HepG2 (cell line): ENCODE measurements around the gene BTN1A1. TPM values are rescaled to one million over a fixed set of nuclear protein-coding genes. Genes with fewer than 3 reads are reported as not detected.

Experiments
- CBX5 ChIP-seq: sonication (generic); formaldehyde crosslinking; IDR thresholded peaks from 2 replicates; pipeline ENCODE4 v1.4.0; 2020; ENCODE audit warnings: missing genetic modification reagents, borderline replicate concordance
- CREB1 ChIP-seq, 2 experiments: fragments of 450-650 bp in 1 of 2; IDR thresholded peaks; 2 replicates each; pipeline ENCODE4 v1.6.1; 2016 to 2017; ENCODE audit warnings: control low read depth in 1 of 2, mild to moderate bottlenecking in 1 of 2, missing compliant biosample characterization in 1 of 2, missing genetic modification characterization in 1 of 2
- ELF3 ChIP-seq: IDR thresholded peaks from 2 replicates; pipeline ENCODE4 v1.6.1; 2016; ENCODE audit warnings: missing genetic modification reagents, missing compliant biosample characterization
- ERF ChIP-seq: IDR thresholded peaks from 2 replicates; pipeline ENCODE4 v1.6.1; 2018; ENCODE audit warnings: missing biosample characterization, missing genetic modification reagents
- GABPB1 ChIP-seq: IDR thresholded peaks from 2 replicates; pipeline ENCODE4 v1.6.1; 2016; ENCODE audit warnings: mild to moderate bottlenecking, missing genetic modification reagents, moderate library complexity, missing compliant biosample characterization
- GATA4 ChIP-seq: sonication (generic); IDR thresholded peaks from 2 replicates; pipeline ENCODE4 v1.6.1; 2016; ENCODE audit warnings: antibody characterized with exemption, low read depth, borderline replicate concordance
- HOXA5 ChIP-seq: sonication (generic); formaldehyde crosslinking; IDR thresholded peaks from 2 replicates; pipeline ENCODE4 v1.4.0; 2020; ENCODE audit warnings: missing genetic modification reagents
- HOXA7 ChIP-seq: sonication (generic); formaldehyde crosslinking; IDR thresholded peaks from 2 replicates; pipeline ENCODE4 v1.8.1; 2022; ENCODE audit warnings: mild to moderate bottlenecking, missing genetic modification reagents, moderate library complexity
- KDM2A ChIP-seq: sonication (generic); formaldehyde crosslinking; IDR thresholded peaks from 2 replicates; pipeline ENCODE4 v1.4.0; 2020; ENCODE audit warnings: low read depth, missing genetic modification reagents, borderline replicate concordance
- MAF1 ChIP-seq: sonication (generic); formaldehyde crosslinking; IDR thresholded peaks from 2 replicates; pipeline ENCODE4 v1.5.0; 2020; ENCODE audit warnings: missing genetic modification reagents, borderline replicate concordance
- MIER3 ChIP-seq: IDR thresholded peaks from 2 replicates; pipeline ENCODE4 v1.6.1; 2016; ENCODE audit warnings: missing compliant biosample characterization, borderline replicate concordance
- PHF8 ChIP-seq: sonication (generic); formaldehyde crosslinking; IDR thresholded peaks from 2 replicates; pipeline ENCODE4 v1.5.0; 2020; ENCODE audit warnings: missing genetic modification reagents
- RFXAP ChIP-seq: sonication (generic); formaldehyde crosslinking; IDR thresholded peaks from 2 replicates; pipeline ENCODE4 v1.4.0; 2020; ENCODE audit warnings: missing genetic modification reagents, borderline replicate concordance
- SALL1 ChIP-seq: sonication (generic); formaldehyde crosslinking; IDR thresholded peaks from 2 replicates; pipeline ENCODE4 v1.8.0; 2022; ENCODE audit warnings: mild to moderate bottlenecking, missing genetic modification reagents
- SNAPC2 ChIP-seq: sonication (generic); formaldehyde crosslinking; IDR thresholded peaks from 2 replicates; pipeline ENCODE4 v1.8.1; 2022; ENCODE audit warnings: mild to moderate bottlenecking, missing genetic modification reagents
- TBP ChIP-seq: sonication (generic); formaldehyde crosslinking; IDR thresholded peaks from 2 replicates; pipeline ENCODE4 v1.5.0; 2020; ENCODE audit warnings: missing genetic modification reagents
- ZFP36L1 ChIP-seq: sonication (generic); formaldehyde crosslinking; IDR thresholded peaks from 2 replicates; pipeline ENCODE4 v1.8.0; 2022; ENCODE audit warnings: mild to moderate bottlenecking, missing genetic modification reagents, moderate library complexity
- ZFP37 ChIP-seq: sonication (generic); formaldehyde crosslinking; IDR thresholded peaks from 2 replicates; pipeline ENCODE4 v1.4.0; 2020; ENCODE audit warnings: missing genetic modification reagents, borderline replicate concordance
- ZNF343 ChIP-seq: sonication (generic); formaldehyde crosslinking; IDR thresholded peaks from 2 replicates; pipeline ENCODE4 v1.4.0; 2020; ENCODE audit warnings: mild to moderate bottlenecking, missing genetic modification reagents
- ZNF629 ChIP-seq: sonication (generic); formaldehyde crosslinking; conservative IDR thresholded peaks from 2 replicates; pipeline ENCODE4 v1.5.0; 2020; ENCODE audit warnings: missing genetic modification reagents
- ZNF7 ChIP-seq: IDR thresholded peaks from 2 replicates; pipeline ENCODE4 v1.6.1; 2016; ENCODE audit warnings: missing biosample characterization, missing genetic modification reagents
- ZNF761 ChIP-seq: sonication (generic); formaldehyde crosslinking; conservative IDR thresholded peaks from 2 replicates; pipeline ENCODE4 v1.4.0; 2020; ENCODE audit warnings: mild to moderate bottlenecking, missing genetic modification reagents
- polyA plus RNA-seq, 8 experiments: library from polyadenylated mRNA; depleted of rRNA in 3 of 8; stranded (reverse) in 7 of 8; unstranded in 1 of 8; fragments of >200 nt; fragmentation: Illumina TruSeq in 4 of 8; extraction: Trizol in 4 of 8; gene quantifications; 2 replicates each; pipeline versions ENCODE4 v1.2.1 to v1.2.3, GENCODE V29; 2011 to 2016; ENCODE audit warnings: low read depth in 4 of 8, missing spikeins in 1 of 8, mixed read lengths in 1 of 8; ENCODE audit not compliant: insufficient read depth in 1 of 8
- total RNA-seq, 5 experiments: library from RNA; depleted of rRNA; stranded (reverse); fragments of >200 nt; fragmentation: Illumina TruSeq; extraction: Trizol; gene quantifications; 2 replicates each; pipeline ENCODE4 v1.2.3, GENCODE V29; 2016; ENCODE audit warnings: low read depth in 1 of 5
- TF ChIP-seq, protein P1 (sequence below): IDR thresholded peaks from 2 replicates; pipeline ENCODE4 v1.6.1; 2018; ENCODE audit warnings: missing genetic modification reagents
- TF ChIP-seq, protein P2 (sequence below): sonication (generic); formaldehyde crosslinking; IDR thresholded peaks from 2 replicates; pipeline ENCODE4 v1.4.0; 2020; ENCODE audit warnings: mild to moderate bottlenecking, missing genetic modification reagents, borderline replicate concordance
- TF ChIP-seq, protein P3 (sequence below): sonication (generic); formaldehyde crosslinking; IDR thresholded peaks from 2 replicates; pipeline ENCODE4 v1.8.0; 2022; ENCODE audit warnings: missing genetic modification reagents, mild to moderate bottlenecking, inconsistent platforms, borderline replicate concordance

BTN1A1 gene
- total and polyA plus RNA-seq, 2 of the 13 experiments (the other 11 are each of a cell fraction or from before 2014, with no cell fraction given), result 0.04 TPM; not detected in 1

DNA sequence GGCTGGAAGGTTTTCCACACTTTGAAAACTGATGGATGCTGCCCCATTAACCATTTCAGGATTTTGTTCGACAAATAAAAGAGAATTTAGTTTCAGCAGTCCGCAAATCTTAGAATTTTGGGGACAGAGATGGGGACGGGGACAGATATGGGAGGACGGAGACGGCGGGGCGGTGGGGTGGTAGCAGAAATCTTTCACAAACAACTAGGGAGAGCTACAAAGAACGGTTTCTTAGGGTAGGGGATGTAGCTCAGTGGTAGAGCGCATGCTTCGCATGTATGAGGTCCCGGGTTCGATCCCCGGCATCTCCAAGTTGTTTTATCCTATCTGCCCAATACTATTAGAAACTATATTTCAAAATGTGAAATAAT is 53.1 kb downstream of the BTN1A1 start (continued):
- TF ChIP-seq, protein P1, sequence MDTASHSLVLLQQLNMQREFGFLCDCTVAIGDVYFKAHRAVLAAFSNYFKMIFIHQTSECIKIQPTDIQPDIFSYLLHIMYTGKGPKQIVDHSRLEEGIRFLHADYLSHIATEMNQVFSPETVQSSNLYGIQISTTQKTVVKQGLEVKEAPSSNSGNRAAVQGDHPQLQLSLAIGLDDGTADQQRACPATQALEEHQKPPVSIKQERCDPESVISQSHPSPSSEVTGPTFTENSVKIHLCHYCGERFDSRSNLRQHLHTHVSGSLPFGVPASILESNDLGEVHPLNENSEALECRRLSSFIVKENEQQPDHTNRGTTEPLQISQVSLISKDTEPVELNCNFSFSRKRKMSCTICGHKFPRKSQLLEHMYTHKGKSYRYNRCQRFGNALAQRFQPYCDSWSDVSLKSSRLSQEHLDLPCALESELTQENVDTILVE (CRISPR knock-in tag), result peak; percentile 28; the same call in 1 of the 2 replicates
- TF ChIP-seq MAF1 (CRISPR knock-in tag), result peak; percentile 97; the same call in 1 of the 2 replicates
- TF ChIP-seq ELF3 (CRISPR knock-in tag), result peak; percentile 68
- TF ChIP-seq MIER3, result peak; percentile 41; the same call in 1 of the 2 replicates
- TF ChIP-seq ZFP36L1 (CRISPR knock-in tag), result no peak; the same call in 1 of the 2 replicates
- TF ChIP-seq SALL1, result 0 out of 2 replicates have a peak, but pooled peaks have one; percentile 42
- TF ChIP-seq PHF8 (CRISPR knock-in tag), result 0 out of 2 replicates have a peak, but pooled peaks have one; percentile 3
- TF ChIP-seq TBP (CRISPR knock-in tag), result no peak
- peak; percentile 78; the same call in 1 of the 2 replicates for TF ChIP-seq HOXA5 (CRISPR knock-in tag)
- peak; percentile 9; the same call in 1 of the 2 replicates for TF ChIP-seq ZNF7 (CRISPR knock-in tag)
- peak; percentile 9; the same call in 1 of the 2 replicates for TF ChIP-seq GABPB1 (CRISPR knock-in tag)
- 0 out of 2 replicates have a peak, but pooled peaks have one; percentile 31 for TF ChIP-seq KDM2A (CRISPR knock-in tag)
- TF ChIP-seq HOXA7 (CRISPR knock-in tag), result no peak
- TF ChIP-seq ZNF761 (CRISPR knock-in tag), result no peak
- no peak for TF ChIP-seq ZFP37
- TF ChIP-seq ZNF629 (CRISPR knock-in tag), result peak; percentile 55
- TF ChIP-seq CBX5, result peak; percentile 74; the same call in 1 of the 2 replicates
- TF ChIP-seq CREB1 (IDR thresholded peaks at IDR 0.05), result no peak
- TF ChIP-seq CREB1 (CRISPR knock-in tag; IDR thresholded peaks at IDR 0.05), result peak; percentile 43; the same call in 1 of the 2 replicates
- 0 out of 2 replicates have a peak, but pooled peaks have one; percentile 2 for TF ChIP-seq GATA4
- TF ChIP-seq ERF, result peak; percentile 75; the same call in 1 of the 2 replicates
- TF ChIP-seq SNAPC2 (CRISPR knock-in tag), result peak; percentile 55; the same call in 1 of the 2 replicates
- 0 out of 2 replicates have a peak, but pooled peaks have one; percentile 21 for TF ChIP-seq ZNF343
- TF ChIP-seq, protein P2, sequence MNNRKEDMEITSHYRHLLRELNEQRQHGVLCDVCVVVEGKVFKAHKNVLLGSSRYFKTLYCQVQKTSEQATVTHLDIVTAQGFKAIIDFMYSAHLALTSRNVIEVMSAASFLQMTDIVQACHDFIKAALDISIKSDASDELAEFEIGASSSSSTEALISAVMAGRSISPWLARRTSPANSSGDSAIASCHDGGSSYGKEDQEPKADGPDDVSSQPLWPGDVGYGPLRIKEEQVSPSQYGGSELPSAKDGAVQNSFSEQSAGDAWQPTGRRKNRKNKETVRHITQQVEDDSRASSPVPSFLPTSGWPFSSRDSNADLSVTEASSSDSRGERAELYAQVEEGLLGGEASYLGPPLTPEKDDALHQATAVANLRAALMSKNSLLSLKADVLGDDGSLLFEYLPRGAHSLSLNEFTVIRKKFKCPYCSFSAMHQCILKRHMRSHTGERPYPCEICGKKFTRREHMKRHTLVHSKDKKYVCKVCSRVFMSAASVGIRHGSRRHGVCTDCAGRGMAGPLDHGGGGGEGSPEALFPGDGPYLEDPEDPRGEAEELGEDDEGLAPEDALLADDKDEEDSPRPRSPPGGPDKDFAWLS (CRISPR knock-in tag), result no peak
- TF ChIP-seq, protein P3, sequence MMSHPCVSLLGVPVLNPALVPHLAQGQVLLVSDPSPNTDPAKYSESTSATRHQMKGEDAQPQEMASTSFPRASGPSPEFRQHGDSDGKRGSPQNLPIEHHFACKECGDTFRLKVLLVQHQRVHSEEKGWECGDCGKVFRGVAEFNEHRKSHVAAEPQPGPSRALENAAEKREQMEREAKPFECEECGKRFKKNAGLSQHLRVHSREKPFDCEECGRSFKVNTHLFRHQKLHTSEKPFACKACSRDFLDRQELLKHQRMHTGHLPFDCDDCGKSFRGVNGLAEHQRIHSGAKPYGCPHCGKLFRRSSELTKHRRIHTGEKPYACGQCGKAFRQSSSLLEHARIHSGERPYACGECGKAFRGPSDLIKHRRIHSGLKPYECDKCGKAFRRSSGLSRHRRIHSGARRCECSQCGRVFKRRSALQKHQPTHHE, result no peak; the same call in 1 of the 2 replicates
- TF ChIP-seq RFXAP, result 0 out of 2 replicates have a peak, but pooled peaks have one; percentile 14
